Measurements from ENCODE around the gene P2RY6. TPM values are rescaled to one million over a fixed set of nuclear protein-coding genes. Genes with fewer than 3 reads are reported as not detected.

Gene P2RY6
- total and polyA plus RNA-seq, 2 of the 8 experiments (the other 6 are each of a cell fraction or from before 2014, with no cell fraction given): 0.15 TPM; not detected in 1

GRCh38 chr11:73229321-73229895 is 42.7 kb upstream of the P2RY6 start (continued):
- TF ChIP-seq KDM4A (IDR thresholded peaks at IDR 0.05; ENCODE audit: low read depth, low read length, severe bottlenecking): no peak

All from H1 (cell line).